Measurements from ENCODE around the gene CDH2. TPM values are rescaled to one million over a fixed set of nuclear protein-coding genes. Genes with fewer than 3 reads are reported as not detected.

The CDH2 gene
- total and polyA plus RNA-seq, 2 experiments from 2014 or later: 14.7 to 36.9 TPM

DNA sequence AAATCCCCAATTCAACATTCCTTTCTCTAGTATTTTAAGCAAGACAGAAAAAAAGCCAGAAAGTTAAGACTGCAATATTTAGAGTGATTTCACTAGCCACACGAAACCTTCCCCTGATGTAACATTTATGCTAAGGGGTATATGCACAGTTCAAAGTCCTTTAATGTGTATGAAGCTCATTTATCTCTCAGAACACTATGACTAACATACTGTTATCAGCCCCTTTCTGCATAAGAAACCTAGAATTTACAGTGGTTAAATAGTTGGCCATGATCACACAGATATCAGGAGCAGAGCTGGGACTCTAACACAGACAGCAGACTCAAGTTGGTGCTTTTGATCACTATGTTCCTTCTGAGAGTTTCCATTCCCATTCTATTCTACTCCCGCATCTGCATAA, 185.5 kb downstream of the CDH2 start:
- H3K36me3 ChIP-seq (ENCODE audit: insufficient read depth): no peaks in the 10 kb centered on the region
- no peak overlapping the region for H2AFZ ChIP-seq
- Mint-ChIP-seq H3K27ac (no peak overlapping the region), H3K36me3 (ENCODE audit: low read depth) (peaks cover 3% of the 10 kb centered on the region; the same call in 1 of the 3 replicates), H3K4me1 (no peaks in the 10 kb centered on the region), H3K4me3 (no peak overlapping the region), H3K9me3 (no peaks in the 10 kb centered on the region), H3K27me3 (ENCODE audit: insufficient read depth, low read depth, poor library complexity) (no peaks in the 10 kb centered on the region)
- ATAC-seq (no peak), DNase-seq (ENCODE audit: low spot score) (no peak)
- no peaks in the 10 kb centered on the region for H3K4me1 ChIP-seq (ENCODE audit: insufficient read depth)
- H3K27me3 ChIP-seq (ENCODE audit: insufficient read depth): no peaks in the 10 kb centered on the region
- TF ChIP-seq POLR2AphosphoS5 (IDR thresholded peaks at IDR 0.05; ENCODE audit: low read depth): no peak
- TF ChIP-seq EZH2phosphoT487 (IDR thresholded peaks at IDR 0.05; ENCODE audit: unreplicated experiment): no peak
- TF ChIP-seq, protein P1, sequence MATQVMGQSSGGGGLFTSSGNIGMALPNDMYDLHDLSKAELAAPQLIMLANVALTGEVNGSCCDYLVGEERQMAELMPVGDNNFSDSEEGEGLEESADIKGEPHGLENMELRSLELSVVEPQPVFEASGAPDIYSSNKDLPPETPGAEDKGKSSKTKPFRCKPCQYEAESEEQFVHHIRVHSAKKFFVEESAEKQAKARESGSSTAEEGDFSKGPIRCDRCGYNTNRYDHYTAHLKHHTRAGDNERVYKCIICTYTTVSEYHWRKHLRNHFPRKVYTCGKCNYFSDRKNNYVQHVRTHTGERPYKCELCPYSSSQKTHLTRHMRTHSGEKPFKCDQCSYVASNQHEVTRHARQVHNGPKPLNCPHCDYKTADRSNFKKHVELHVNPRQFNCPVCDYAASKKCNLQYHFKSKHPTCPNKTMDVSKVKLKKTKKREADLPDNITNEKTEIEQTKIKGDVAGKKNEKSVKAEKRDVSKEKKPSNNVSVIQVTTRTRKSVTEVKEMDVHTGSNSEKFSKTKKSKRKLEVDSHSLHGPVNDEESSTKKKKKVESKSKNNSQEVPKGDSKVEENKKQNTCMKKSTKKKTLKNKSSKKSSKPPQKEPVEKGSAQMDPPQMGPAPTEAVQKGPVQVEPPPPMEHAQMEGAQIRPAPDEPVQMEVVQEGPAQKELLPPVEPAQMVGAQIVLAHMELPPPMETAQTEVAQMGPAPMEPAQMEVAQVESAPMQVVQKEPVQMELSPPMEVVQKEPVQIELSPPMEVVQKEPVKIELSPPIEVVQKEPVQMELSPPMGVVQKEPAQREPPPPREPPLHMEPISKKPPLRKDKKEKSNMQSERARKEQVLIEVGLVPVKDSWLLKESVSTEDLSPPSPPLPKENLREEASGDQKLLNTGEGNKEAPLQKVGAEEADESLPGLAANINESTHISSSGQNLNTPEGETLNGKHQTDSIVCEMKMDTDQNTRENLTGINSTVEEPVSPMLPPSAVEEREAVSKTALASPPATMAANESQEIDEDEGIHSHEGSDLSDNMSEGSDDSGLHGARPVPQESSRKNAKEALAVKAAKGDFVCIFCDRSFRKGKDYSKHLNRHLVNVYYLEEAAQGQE (IDR thresholded peaks at IDR 0.05; ENCODE audit: unreplicated experiment): no peak
- H3K27ac ChIP-seq (ENCODE audit: low read depth): no peak overlapping the region
- H3F3A ChIP-seq (replicated peaks; ENCODE audit: low read depth): no peaks in the 10 kb centered on the region
- H3K9me2 ChIP-seq (ENCODE audit: insufficient read depth): no peaks in the 10 kb centered on the region
- no peak overlapping the region for H3K4me3 ChIP-seq
- no peaks in the 10 kb centered on the region for H3K79me2 ChIP-seq (replicated peaks; ENCODE audit: insufficient read depth)
- H3K4me2 ChIP-seq: no peak overlapping the region
- no peaks in the 10 kb centered on the region for H4K20me1 ChIP-seq (replicated peaks; ENCODE audit: insufficient read depth)

DNA sequence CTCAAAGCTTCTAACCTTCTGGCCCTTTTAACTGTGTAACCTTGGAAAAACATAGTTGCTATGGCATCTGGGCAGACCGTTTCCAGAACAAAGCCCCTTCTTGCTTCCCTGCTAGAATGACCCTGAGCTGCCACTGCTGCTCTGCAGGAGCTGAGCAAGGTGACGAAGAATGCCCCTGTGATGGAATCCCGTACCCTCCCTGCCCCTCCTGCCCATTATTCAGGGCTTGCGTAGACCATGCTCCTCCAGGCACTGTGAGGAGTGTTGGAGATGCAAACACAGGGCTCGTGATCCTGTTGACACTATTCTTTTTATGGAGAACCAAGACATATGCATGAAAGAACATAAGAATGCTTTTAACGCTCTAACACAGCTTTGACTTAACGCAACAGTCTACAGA, 191.1 kb downstream of the CDH2 start:
- no peak overlapping the region for H3K27ac ChIP-seq (ENCODE audit: low read depth)
- no peaks in the 10 kb centered on the region for H3K9me3 Mint-ChIP-seq

More for the DNA sequence above, 191.1 kb downstream of the CDH2 start:
- Histone ChIP-seq H4K20me1 (replicated peaks; ENCODE audit: insufficient read depth) (no peaks in the 10 kb centered on the region), H3F3A (replicated peaks; ENCODE audit: low read depth) (no peaks in the 10 kb centered on the region), H2AFZ (no peak overlapping the region), H3K4me1 (ENCODE audit: insufficient read depth) (peaks cover 15% of the 10 kb centered on the region), H3K9me2 (ENCODE audit: insufficient read depth) (no peaks in the 10 kb centered on the region), H3K4me3 (no peak overlapping the region), H3K36me3 (ENCODE audit: insufficient read depth) (no peaks in the 10 kb centered on the region), H3K79me2 (replicated peaks; ENCODE audit: insufficient read depth) (no peaks in the 10 kb centered on the region), H3K4me2 (no peak overlapping the region), H3K27me3 (ENCODE audit: insufficient read depth) (no peaks in the 10 kb centered on the region)
- DNase-seq (ENCODE audit: low spot score) (peak; percentile 33), ATAC-seq (peak; percentile 71)
- H3K27me3 Mint-ChIP-seq (ENCODE audit: insufficient read depth, low read depth, poor library complexity): no peaks in the 10 kb centered on the region
- H3K4me1 Mint-ChIP-seq: peaks cover 17% of the 10 kb centered on the region
- H3K4me3 Mint-ChIP-seq: no peak overlapping the region
- H3K36me3 Mint-ChIP-seq (ENCODE audit: low read depth): no peaks in the 10 kb centered on the region
- TF ChIP-seq, protein P2, sequence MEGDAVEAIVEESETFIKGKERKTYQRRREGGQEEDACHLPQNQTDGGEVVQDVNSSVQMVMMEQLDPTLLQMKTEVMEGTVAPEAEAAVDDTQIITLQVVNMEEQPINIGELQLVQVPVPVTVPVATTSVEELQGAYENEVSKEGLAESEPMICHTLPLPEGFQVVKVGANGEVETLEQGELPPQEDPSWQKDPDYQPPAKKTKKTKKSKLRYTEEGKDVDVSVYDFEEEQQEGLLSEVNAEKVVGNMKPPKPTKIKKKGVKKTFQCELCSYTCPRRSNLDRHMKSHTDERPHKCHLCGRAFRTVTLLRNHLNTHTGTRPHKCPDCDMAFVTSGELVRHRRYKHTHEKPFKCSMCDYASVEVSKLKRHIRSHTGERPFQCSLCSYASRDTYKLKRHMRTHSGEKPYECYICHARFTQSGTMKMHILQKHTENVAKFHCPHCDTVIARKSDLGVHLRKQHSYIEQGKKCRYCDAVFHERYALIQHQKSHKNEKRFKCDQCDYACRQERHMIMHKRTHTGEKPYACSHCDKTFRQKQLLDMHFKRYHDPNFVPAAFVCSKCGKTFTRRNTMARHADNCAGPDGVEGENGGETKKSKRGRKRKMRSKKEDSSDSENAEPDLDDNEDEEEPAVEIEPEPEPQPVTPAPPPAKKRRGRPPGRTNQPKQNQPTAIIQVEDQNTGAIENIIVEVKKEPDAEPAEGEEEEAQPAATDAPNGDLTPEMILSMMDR (conservative IDR thresholded peaks at IDR 0.05; ENCODE audit: low read depth in 2 of 2): no peak
- no peak for TF ChIP-seq CREB1 (CRISPR knock-in tag; IDR thresholded peaks at IDR 0.05; ENCODE audit: low read depth)
- no peak for TF ChIP-seq EZH2 (IDR thresholded peaks at IDR 0.05; ENCODE audit: low read depth, unreplicated experiment)
- no peak overlapping the region; the same call in 1 of the 2 replicates for H3K27ac Mint-ChIP-seq
